Activated naive CD4-positive, alpha-beta T cell treated with Interleukin-2 at 50 U/mL for 16 hours (primary cell): ENCODE measurements around the gene COMTD1.
"Not testable (repeated sequence)": the region's sequence is repeated elsewhere in the genome, so short reads cannot be mapped to it uniquely, and the experiment has no call there.

Experiments
- DNase-seq: peaks from one replicate; pipeline ENCODE4 v3.0.0-alpha.2; 2020

COMTD1 gene

GRCh38 chr10:75212343-75212742 lies 23.4 kb downstream of the COMTD1 start:
- DNase-seq, result no peak

- peak; percentile 41 for DNase-seq
These were observed 24.6 kb downstream of the COMTD1 start for GRCh38 chr10:75211007-75211691.

GRCh38 chr10:75210282-75211006 lies 25.3 kb downstream of the COMTD1 start, which contains the start of gene VDAC2:
Gene VDAC2, plus strand, starts transcription at chr10:75210796. Its CDS starts 363 bp downstream, at chr10:75211159.
- peak; percentile 96 for DNase-seq

- peak; percentile 80 for DNase-seq
These were observed 25.9 kb downstream of the COMTD1 start for GRCh38 chr10:75209921-75210281.

GRCh38 chr10:75209086-75209920 lies 26.5 kb downstream of the COMTD1 start:
- peak; percentile 10 for DNase-seq

- DNase-seq, result no peak
These were observed 27.6 kb downstream of the COMTD1 start for GRCh38 chr10:75208181-75208580.

GRCh38 chr10:75207857-75208144 lies 28.0 kb downstream of the COMTD1 start:
- no peak for DNase-seq

GRCh38 chr10:75207079-75207856 lies 28.5 kb downstream of the COMTD1 start:
- no peak for DNase-seq

GRCh38 chr10:75206638-75207037 lies 29.1 kb downstream of the COMTD1 start:
- DNase-seq, result not testable (repeated sequence)

- DNase-seq, result no peak
These were observed 29.8 kb downstream of the COMTD1 start for GRCh38 chr10:75205908-75206307.

- DNase-seq, result no peak
These were observed 32.0 kb downstream of the COMTD1 start for GRCh38 chr10:75203724-75204123.

GRCh38 chr10:75203046-75203620 lies 32.6 kb downstream of the COMTD1 start:
- DNase-seq, result not testable (repeated sequence)

GRCh38 chr10:75202321-75203045 lies 33.3 kb downstream of the COMTD1 start:
- DNase-seq, result no peak

GRCh38 chr10:75201793-75202307 lies 33.9 kb downstream of the COMTD1 start:
- no peak for DNase-seq

GRCh38 chr10:75199949-75200348 lies 35.8 kb downstream of the COMTD1 start:
- not testable (repeated sequence) for DNase-seq

GRCh38 chr10:75197906-75198305 lies 37.9 kb downstream of the COMTD1 start:
- DNase-seq, result no peak

GRCh38 chr10:75197066-75197465 lies 38.7 kb downstream of the COMTD1 start:
- no peak for DNase-seq

- DNase-seq, result no peak
These were observed 40.6 kb downstream of the COMTD1 start for GRCh38 chr10:75195035-75195763.

- DNase-seq, result not testable (repeated sequence)
These were observed 41.1 kb downstream of the COMTD1 start for GRCh38 chr10:75194625-75195024.

GRCh38 chr10:75191821-75192568 lies 43.8 kb downstream of the COMTD1 start:
- no peak for DNase-seq
